ENCODE results near the gene DOK5. TPM values are rescaled to one million over a fixed set of nuclear protein-coding genes. Genes with fewer than 3 reads are reported as not detected.

The DOK5 gene
- polyA plus RNA-seq, 1 of the 3 experiments (the other 2 are of a cell fraction): 12.4 TPM

GRCh38 chr20:54620611-54621010 lies 145.2 kb downstream of the DOK5 start (continued):
- TF ChIP-seq TEAD4 (IDR thresholded peaks at IDR 0.05; ENCODE audit: borderline replicate concordance, insufficient read depth): no peak
- TF ChIP-seq ELF1 (IDR thresholded peaks at IDR 0.05): no peak
- TF ChIP-seq SIN3A (IDR thresholded peaks at IDR 0.05; ENCODE audit: borderline replicate concordance, low read depth, low read length): no peak
- no peak for TF ChIP-seq RAD21 (IDR thresholded peaks at IDR 0.05; ENCODE audit: low read length)
- no peak for TF ChIP-seq POLR2AphosphoS5 (IDR thresholded peaks at IDR 0.05; ENCODE audit: low read depth, low read length)
- no peak for TF ChIP-seq GABPA (IDR thresholded peaks at IDR 0.05; ENCODE audit: low read depth)

- Histone ChIP-seq H2AFZ (ENCODE audit: low read depth) (no peak overlapping the region), H3K36me3 (replicated peaks in 1 of 2; ENCODE audit: control insufficient read depth in 1 of 2, insufficient read depth in 2 of 2, low read length in 1 of 2) (no peaks in the 10 kb centered on the region), H3F3A (replicated peaks; ENCODE audit: insufficient read depth) (no peaks in the 10 kb centered on the region), H3K9ac (no peak overlapping the region), H3K27ac (ENCODE audit: low read depth in 2 of 2, low read length in 1 of 2) (peak overlapping the region in 1 of 2 experiments; percentile 0; a peak in 1 of 4 replicates), H3K9me3 (no peaks in the 10 kb centered on the region), H3K4me2 (peak overlapping the region; percentile 27; the same call in 1 of the 2 replicates), H3K4me1 (ENCODE audit: control insufficient read depth in 1 of 2, insufficient read depth in 2 of 2, low read depth in 1 of 2, low read length in 1 of 2) (peaks cover 0 to 3% of the 10 kb centered on the region in 2 experiments; a peak in 1 of 4 replicates), H3K9me2 (no peaks in the 10 kb centered on the region), H3K79me2 (ENCODE audit: insufficient read depth) (no peaks in the 10 kb centered on the region), H3K27me3 (ENCODE audit: insufficient read depth) (no peaks in the 10 kb centered on the region), H3K4me3 (ENCODE audit: low read depth in 2 of 2, low read length in 1 of 2) (no peak overlapping the region), H4K20me1 (ENCODE audit: insufficient read depth) (no peaks in the 10 kb centered on the region)
- WGBS (ENCODE audit: low lambda C conversion rate): 39% methylated on average over 20 of the region's 20 CpGs
- POLR2A ChIA-PET: no interaction called here
- TF ChIP-seq, protein P1, sequence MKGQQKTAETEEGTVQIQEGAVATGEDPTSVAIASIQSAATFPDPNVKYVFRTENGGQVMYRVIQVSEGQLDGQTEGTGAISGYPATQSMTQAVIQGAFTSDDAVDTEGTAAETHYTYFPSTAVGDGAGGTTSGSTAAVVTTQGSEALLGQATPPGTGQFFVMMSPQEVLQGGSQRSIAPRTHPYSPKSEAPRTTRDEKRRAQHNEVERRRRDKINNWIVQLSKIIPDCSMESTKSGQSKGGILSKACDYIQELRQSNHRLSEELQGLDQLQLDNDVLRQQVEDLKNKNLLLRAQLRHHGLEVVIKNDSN (IDR thresholded peaks at IDR 0.05; ENCODE audit: borderline replicate concordance, low read depth): no peak
- TF ChIP-seq RAD21 (IDR thresholded peaks at IDR 0.05; ENCODE audit: low read length) (no peak), MEF2A (IDR thresholded peaks at IDR 0.05; ENCODE audit: borderline replicate concordance, low read depth) (no peak), RCOR1 (IDR thresholded peaks at IDR 0.05; ENCODE audit: low read length) (no peak), RFX5 (IDR thresholded peaks at IDR 0.05; ENCODE audit: low read length) (no peak), PBX3 (IDR thresholded peaks at IDR 0.05) (no peak)
- CTCF ChIA-PET: no interaction called here
- DNase-seq: no peak
These were observed 147.2 kb downstream of the DOK5 start for GRCh38 chr20:54622333-54623295.

- Histone ChIP-seq H3K4me1 (ENCODE audit: control insufficient read depth in 1 of 2, insufficient read depth in 2 of 2, low read depth in 1 of 2, low read length in 1 of 2) (peaks cover 0 to 3% of the 10 kb centered on the region in 2 experiments; a peak in 1 of 4 replicates), H3K27ac (ENCODE audit: low read depth in 2 of 2, low read length in 1 of 2) (peak overlapping the region in 1 of 2 experiments; percentile 22; a peak in 1 of 4 replicates), H3F3A (replicated peaks; ENCODE audit: insufficient read depth) (no peaks in the 10 kb centered on the region), H3K36me3 (replicated peaks in 1 of 2; ENCODE audit: control insufficient read depth in 1 of 2, insufficient read depth in 2 of 2, low read length in 1 of 2) (no peaks in the 10 kb centered on the region), H3K4me2 (no peak overlapping the region), H3K9me3 (no peaks in the 10 kb centered on the region), H2AFZ (ENCODE audit: low read depth) (no peak overlapping the region), H3K4me3 (ENCODE audit: low read depth in 2 of 2, low read length in 1 of 2) (no peak overlapping the region), H3K79me2 (ENCODE audit: insufficient read depth) (no peaks in the 10 kb centered on the region), H3K9ac (no peak overlapping the region), H4K20me1 (ENCODE audit: insufficient read depth) (no peaks in the 10 kb centered on the region), H3K27me3 (ENCODE audit: insufficient read depth) (no peaks in the 10 kb centered on the region), H3K9me2 (no peaks in the 10 kb centered on the region)
- DNase-seq: no peak
- ChIA-PET POLR2A (no interaction called here), CTCF (interaction anchor here (0.8 kb wide), 1 partner anchor 1558 kb away, joined by 4 read pairs; no protein-coding TSS in a partner anchor)
- WGBS (ENCODE audit: low lambda C conversion rate): 17% methylated on average over 5 of the region's 5 CpGs
- TF ChIP-seq, protein P2, sequence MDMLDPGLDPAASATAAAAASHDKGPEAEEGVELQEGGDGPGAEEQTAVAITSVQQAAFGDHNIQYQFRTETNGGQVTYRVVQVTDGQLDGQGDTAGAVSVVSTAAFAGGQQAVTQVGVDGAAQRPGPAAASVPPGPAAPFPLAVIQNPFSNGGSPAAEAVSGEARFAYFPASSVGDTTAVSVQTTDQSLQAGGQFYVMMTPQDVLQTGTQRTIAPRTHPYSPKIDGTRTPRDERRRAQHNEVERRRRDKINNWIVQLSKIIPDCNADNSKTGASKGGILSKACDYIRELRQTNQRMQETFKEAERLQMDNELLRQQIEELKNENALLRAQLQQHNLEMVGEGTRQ (IDR thresholded peaks at IDR 0.05; ENCODE audit: borderline replicate concordance, low read depth, low read length): no peak
- TF ChIP-seq JUND (IDR thresholded peaks at IDR 0.05): no peak
- no peak for TF ChIP-seq FOSL2 (IDR thresholded peaks at IDR 0.05; ENCODE audit: borderline replicate concordance, low read depth)
- no peak for TF ChIP-seq TEAD4 (IDR thresholded peaks at IDR 0.05; ENCODE audit: borderline replicate concordance, insufficient read depth)
- no peak for TF ChIP-seq NRF1 (IDR thresholded peaks at IDR 0.05; ENCODE audit: low read depth, low read length)
- no peak for TF ChIP-seq GATA2 (CRISPR knock-in tag; IDR thresholded peaks at IDR 0.05)
- TF ChIP-seq ELF1 (IDR thresholded peaks at IDR 0.05): no peak
- no peak for TF ChIP-seq FOXM1 (IDR thresholded peaks at IDR 0.05; ENCODE audit: low read depth)
- TF ChIP-seq, protein P3, sequence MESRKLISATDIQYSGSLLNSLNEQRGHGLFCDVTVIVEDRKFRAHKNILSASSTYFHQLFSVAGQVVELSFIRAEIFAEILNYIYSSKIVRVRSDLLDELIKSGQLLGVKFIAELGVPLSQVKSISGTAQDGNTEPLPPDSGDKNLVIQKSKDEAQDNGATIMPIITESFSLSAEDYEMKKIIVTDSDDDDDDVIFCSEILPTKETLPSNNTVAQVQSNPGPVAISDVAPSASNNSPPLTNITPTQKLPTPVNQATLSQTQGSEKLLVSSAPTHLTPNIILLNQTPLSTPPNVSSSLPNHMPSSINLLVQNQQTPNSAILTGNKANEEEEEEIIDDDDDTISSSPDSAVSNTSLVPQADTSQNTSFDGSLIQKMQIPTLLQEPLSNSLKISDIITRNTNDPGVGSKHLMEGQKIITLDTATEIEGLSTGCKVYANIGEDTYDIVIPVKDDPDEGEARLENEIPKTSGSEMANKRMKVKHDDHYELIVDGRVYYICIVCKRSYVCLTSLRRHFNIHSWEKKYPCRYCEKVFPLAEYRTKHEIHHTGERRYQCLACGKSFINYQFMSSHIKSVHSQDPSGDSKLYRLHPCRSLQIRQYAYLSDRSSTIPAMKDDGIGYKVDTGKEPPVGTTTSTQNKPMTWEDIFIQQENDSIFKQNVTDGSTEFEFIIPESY (IDR thresholded peaks at IDR 0.05; ENCODE audit: borderline replicate concordance, low read depth): no peak
- no peak for TF ChIP-seq MXI1 (IDR thresholded peaks at IDR 0.05; ENCODE audit: low read depth, low read length)
- TF ChIP-seq POLR2AphosphoS5 (IDR thresholded peaks at IDR 0.05; ENCODE audit: low read depth, low read length): no peak
These were observed 148.7 kb downstream of the DOK5 start for GRCh38 chr20:54623991-54624569.
